HG03045 (cell line): ENCODE measurements around the gene RAPGEF2.
"Not testable (repeated sequence)": the region's sequence is repeated elsewhere in the genome, so short reads cannot be mapped to it uniquely, and the experiment has no call there.

Experiments used
- ATAC-seq: cut with Tn5 transposase; IDR thresholded peaks from one replicate; pipeline ENCODE4 v1.9.1; 2021; ENCODE audit warnings: mild to moderate bottlenecking, moderate library complexity; ENCODE audit not compliant: unreplicated experiment

The RAPGEF2 gene

GRCh38 chr4:159235779-159236368, 133.0 kb downstream of the RAPGEF2 start:
- ATAC-seq, result no peak

GRCh38 chr4:159237975-159238374, 135.1 kb downstream of the RAPGEF2 start:
- no peak for ATAC-seq

GRCh38 chr4:159238631-159239030, 135.8 kb downstream of the RAPGEF2 start:
- ATAC-seq, result no peak

- no peak for ATAC-seq
Measured at GRCh38 chr4:159239629-159240028, 136.8 kb downstream of the RAPGEF2 start.

- ATAC-seq, result no peak
Measured at GRCh38 chr4:159240046-159240445, 137.2 kb downstream of the RAPGEF2 start.

GRCh38 chr4:159240687-159241086, 137.8 kb downstream of the RAPGEF2 start:
- no peak for ATAC-seq

GRCh38 chr4:159242427-159242826, 139.5 kb downstream of the RAPGEF2 start:
- ATAC-seq, result no peak

- no peak for ATAC-seq
Measured at GRCh38 chr4:159248384-159249178, 145.7 kb downstream of the RAPGEF2 start.

DNA sequence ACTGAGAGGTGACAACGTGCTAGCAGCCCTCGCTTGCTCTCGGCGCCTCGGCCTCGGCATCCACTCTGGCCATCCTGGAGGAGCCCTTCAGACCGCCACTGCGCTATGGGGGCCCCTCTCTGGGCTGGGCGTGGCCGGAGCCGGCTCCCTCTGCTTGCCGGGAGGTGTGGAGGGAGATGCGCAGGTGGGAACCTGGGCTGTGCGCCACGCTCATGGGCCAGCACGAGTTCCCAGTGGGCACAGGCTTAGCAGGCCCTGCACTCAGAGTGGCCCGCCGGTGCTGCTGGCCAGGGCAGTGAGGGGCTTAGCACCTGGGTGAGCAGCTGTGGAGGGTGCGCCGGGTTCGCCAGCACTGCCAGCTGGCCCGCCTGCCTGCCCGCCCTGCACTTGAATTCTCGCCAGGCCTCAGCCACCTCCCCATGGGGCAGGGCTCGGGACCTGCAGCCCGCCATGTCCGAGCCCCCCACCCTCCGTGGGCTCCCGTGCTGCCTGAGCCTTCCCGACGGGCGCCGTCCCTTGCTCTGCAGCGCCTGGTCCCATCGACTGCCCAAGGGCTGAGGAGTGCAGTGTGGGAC, 148.0 kb downstream of the RAPGEF2 start:
- no peak for ATAC-seq

DNA sequence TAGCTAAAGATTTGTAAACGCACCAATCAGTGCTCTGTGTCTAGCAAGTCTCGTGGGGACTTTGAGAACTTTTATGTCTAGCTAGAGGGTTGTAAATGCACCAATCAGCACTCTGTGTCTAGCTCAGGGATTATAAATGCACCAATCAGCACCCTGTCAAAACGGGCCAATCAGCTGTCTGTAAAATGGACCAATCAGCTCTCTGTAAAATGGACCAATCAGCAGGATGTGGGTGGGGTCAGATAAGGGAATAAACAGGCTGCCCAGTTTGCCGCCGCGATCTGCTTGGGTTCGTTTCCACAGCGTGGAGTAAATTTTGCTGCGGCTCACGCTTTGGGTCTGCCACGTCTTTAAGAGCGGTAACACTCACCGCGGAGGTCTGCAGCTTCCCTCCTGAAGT, 148.7 kb downstream of the RAPGEF2 start:
- not testable (repeated sequence) for ATAC-seq

- ATAC-seq, result no peak
Measured at GRCh38 chr4:159252491-159252890, 149.6 kb downstream of the RAPGEF2 start.

GRCh38 chr4:159256037-159256436, 153.2 kb downstream of the RAPGEF2 start:
- ATAC-seq, result no peak

DNA sequence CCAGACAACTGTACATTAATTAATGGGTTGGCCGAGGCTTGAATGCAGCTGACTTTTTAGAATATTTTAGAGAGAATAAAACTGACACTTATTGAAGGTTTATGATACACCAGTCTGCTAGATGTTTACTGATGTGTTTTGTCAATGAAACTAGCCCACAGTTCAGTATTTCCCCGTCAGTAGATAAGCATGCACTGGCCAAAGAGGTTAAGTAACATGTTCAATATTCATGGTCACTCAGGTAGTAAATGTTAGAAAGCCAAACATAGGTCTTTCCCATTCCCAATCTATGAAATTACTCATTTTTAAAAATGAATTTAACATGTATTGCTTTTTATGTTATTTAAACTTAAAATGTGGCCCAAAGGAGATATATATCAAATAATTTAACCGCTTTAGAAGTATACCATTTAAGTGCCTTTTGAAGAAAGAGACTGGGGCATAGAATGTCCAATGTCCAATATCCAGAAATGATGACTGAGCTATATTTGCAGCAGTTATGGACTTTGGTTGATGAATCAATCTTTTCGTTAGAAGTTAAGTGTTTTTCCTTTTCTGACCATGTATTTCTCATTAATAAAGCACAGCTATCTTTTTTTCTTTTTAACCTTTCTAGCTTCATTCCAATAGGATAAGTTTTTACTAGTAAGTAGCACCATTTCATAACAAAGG, 156.1 kb downstream of the RAPGEF2 start:
- ATAC-seq, result no peak

DNA sequence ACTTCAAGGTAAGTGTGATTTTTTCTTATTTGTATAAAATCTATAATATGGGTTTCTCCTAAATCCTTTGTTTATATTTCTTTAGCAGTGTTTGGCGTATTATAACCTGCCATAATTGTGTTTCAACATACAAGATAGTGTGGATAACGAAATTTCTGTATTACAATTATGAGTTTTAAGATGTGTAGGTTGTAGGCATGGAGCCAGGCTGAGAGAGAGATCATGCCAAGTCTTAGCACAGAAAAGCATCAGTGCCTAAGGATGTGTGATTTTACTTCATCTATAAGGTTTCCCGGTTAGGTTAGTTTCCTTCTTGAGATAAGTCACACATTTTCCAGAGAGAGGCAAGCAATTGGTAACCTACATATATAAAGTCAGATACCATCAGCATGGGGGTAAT, 161.2 kb downstream of the RAPGEF2 start:
- ATAC-seq, result no peak

DNA sequence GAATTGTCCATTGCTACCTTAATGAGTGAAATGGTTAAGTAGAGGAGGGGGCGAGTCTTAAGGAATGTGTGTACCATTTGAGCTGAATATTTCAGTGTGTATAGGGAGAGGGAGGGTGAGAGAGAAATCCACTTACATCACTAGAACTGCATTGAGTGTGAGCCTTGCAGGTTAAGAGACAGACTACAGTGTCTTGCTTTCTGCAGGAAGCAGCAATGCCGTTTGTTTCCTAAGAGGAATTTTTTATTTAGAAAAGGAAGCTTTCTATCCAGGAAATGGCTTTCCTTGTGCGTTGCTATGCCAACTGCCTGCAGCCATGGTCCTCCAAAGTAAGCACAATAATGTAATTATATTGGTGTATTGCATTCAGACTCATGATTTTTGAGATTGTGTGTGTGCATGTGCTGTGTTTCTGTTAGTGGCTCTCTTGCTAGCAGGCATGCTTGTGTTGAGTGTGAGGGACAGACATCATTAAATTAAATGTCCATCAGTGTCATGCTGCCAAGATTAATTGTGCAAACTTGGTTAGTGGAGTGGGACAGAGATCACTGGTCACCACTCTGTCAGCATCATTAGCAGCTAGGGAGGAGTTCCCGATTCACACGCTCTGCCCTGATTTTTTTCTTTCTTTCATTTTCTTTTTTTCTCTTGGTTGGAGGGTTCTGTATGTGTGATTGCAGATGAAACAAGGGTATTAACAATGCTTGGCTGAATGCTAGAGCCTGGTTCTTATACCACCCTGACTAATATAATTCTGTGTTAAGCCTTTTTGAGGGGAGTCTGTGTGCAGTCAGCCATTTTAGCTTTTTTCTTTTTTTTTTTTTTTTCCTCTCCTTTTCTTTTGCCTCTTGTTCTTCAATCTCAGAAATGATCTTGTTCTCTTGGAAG, 164.3 kb downstream of the RAPGEF2 start:
- no peak for ATAC-seq

DNA sequence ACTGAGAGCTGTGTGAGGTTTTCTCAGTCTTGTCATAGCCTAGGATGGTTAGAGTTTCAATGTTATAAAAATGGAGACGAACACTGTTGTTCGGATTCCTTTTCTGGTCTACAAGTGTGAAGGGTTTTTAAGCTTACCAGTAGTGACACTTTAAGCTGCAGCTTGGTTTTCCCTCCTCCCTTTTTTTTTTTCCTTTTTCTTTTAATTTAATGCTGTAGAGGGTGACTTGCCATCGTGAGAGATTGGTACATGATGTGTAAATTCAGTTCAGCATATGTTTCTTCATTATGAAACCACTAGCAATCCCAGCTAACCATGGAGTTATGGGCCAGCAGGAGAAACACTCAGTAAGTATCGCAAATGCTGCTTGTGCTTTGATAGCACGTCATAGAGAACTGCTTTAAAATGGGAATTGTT, 165.0 kb downstream of the RAPGEF2 start:
- ATAC-seq, result no peak

GRCh38 chr4:159268607-159269006, 165.7 kb downstream of the RAPGEF2 start:
- ATAC-seq, result no peak

GRCh38 chr4:159269116-159269515, 166.2 kb downstream of the RAPGEF2 start:
- no peak for ATAC-seq

- no peak for ATAC-seq
Measured at GRCh38 chr4:159269956-159270355, 167.1 kb downstream of the RAPGEF2 start.

DNA sequence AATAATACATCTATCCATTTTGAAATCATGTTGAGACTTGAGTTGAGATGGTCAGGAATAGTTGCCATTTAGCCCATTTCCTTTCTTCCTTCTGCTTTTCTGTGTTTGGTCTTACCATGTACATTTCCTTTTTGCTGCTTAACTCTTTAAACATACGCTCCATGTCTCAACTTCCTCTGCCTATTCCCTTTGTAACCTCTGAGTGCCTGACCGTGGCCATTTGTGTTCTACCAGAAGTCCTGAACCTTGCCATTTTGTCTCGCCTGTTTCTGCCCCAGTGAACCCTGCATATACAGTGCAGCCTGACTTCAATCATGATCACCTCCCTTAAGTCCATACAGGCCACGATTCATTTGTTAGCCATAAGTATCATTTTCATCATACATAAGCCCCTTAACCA, 169.0 kb downstream of the RAPGEF2 start:
- ATAC-seq, result no peak
